Stomach (tissue), 9 donors: ENCODE measurements around the gene TMC4. TPM values are rescaled to one million over a fixed set of nuclear protein-coding genes. Genes with fewer than 3 reads are reported as not detected.

Source experiments
- DNase-seq, 2 donors: peaks; one replicate each; pipeline versions ENCODE4 v3.0.0 to v3.0.0-alpha.2; 2013 to 2019
- H3K27ac ChIP-seq, 5 donors: fragments of 200-600 bp in 4 of 5; sonication (generic) in 4 of 5; one replicate each; pipeline ENCODE4 v1.5.1; 2013 to 2019; ENCODE audit warnings: mild to moderate bottlenecking in 1 of 5, moderate library complexity in 1 of 5
- H3K27me3 ChIP-seq, 3 donors: fragments of 200-600 bp; sonication (generic); one replicate each; pipeline ENCODE4 v1.5.1; 2017 to 2019; ENCODE audit warnings: mixed run types in 1 of 3
- H3K36me3 ChIP-seq, 4 donors: fragments of 200-600 bp; sonication (generic); 1 replicate in 3 of 4; 2 replicates in 1 of 4; pipeline ENCODE4 v1.5.1; 2016 to 2019
- H3K4me1 ChIP-seq, 4 donors: fragments of 200-600 bp; sonication (generic); one replicate each; pipeline ENCODE4 v1.5.1; 2016 to 2019
- H3K4me3 ChIP-seq, 4 donors: fragments of 200-600 bp; sonication (generic) in 3 of 4; one replicate each; pipeline ENCODE4 v1.5.1; 2016 to 2019; ENCODE audit warnings: mild to moderate bottlenecking in 1 of 4
- H3K9me3 ChIP-seq, 4 donors: fragments of 200-600 bp; sonication (generic); one replicate each; pipeline ENCODE4 v1.5.1; 2016 to 2019
- EP300 ChIP-seq: sonication (generic); formaldehyde crosslinking; IDR thresholded peaks from one replicate; pipeline ENCODE4 v1.6.1; 2017; ENCODE audit warnings: antibody characterized with exemption
- POLR2A ChIP-seq, 4 donors: fragments of 450-650 bp; IDR thresholded peaks; one replicate each; pipeline ENCODE4 v1.6.1; 2016; ENCODE audit warnings: antibody characterized with exemption in 4 of 4, control low read depth in 2 of 4, mild to moderate bottlenecking in 1 of 4, moderate library complexity in 1 of 4
- POLR2AphosphoS5 ChIP-seq, 3 donors: sonication (generic); formaldehyde crosslinking; IDR thresholded peaks; one replicate each; pipeline ENCODE4 v1.6.1; 2016; ENCODE audit warnings: antibody characterized with exemption in 3 of 3
- WGBS, 5 donors: extraction: QIAGEN DNeasy Blood & Tissue Kit in 3 of 5; methylation state at CpG; one replicate each; pipeline versions ENCODE4 v1.1.5 to v1.1.7; 2013 to 2018; 5-methylcytosine and 5-hydroxymethylcytosine counted together
- intact Hi-C: fragments of 100-400 bp; cut with DNase I; formaldehyde crosslinking; loops from one replicate; pipeline ENCODE4 v1.15.1; 2023; ENCODE audit warnings: low total_unique reads
- polyA plus RNA-seq, 3 donors: library from polyadenylated mRNA; stranded (reverse); fragments of 200-250 nt; gene quantifications; one replicate each; pipeline ENCODE4 v1.2.3, GENCODE V29; 2013
- total RNA-seq, 5 donors: library from RNA; depleted of rRNA; stranded (reverse); fragments of >200 nt; gene quantifications; one replicate each; pipeline versions ENCODE4 v1.1.0 to v1.2.3, GENCODE V29; 2014 to 2016
- TF ChIP-seq, protein P1 (sequence below), 7 experiments: fragments of 450-650 bp in 4 of 7; fragments of 200-600 bp in 3 of 7; sonication (generic) in 3 of 7; IDR thresholded peaks; one replicate each; pipeline ENCODE4 v1.5.1; 2016 to 2019; ENCODE audit warnings: antibody characterized with exemption in 7 of 7, control low read depth in 2 of 7, mild to moderate bottlenecking in 1 of 7
- donor health status: healthy with polysubstance abuse.
- donor health status: Bipolar disorder and iron deficiency.
- donor health status: healthy.

The TMC4 gene
- total and polyA plus RNA-seq, 8 donors = 28.0 to 99.5 (median 43.2) TPM

DNA sequence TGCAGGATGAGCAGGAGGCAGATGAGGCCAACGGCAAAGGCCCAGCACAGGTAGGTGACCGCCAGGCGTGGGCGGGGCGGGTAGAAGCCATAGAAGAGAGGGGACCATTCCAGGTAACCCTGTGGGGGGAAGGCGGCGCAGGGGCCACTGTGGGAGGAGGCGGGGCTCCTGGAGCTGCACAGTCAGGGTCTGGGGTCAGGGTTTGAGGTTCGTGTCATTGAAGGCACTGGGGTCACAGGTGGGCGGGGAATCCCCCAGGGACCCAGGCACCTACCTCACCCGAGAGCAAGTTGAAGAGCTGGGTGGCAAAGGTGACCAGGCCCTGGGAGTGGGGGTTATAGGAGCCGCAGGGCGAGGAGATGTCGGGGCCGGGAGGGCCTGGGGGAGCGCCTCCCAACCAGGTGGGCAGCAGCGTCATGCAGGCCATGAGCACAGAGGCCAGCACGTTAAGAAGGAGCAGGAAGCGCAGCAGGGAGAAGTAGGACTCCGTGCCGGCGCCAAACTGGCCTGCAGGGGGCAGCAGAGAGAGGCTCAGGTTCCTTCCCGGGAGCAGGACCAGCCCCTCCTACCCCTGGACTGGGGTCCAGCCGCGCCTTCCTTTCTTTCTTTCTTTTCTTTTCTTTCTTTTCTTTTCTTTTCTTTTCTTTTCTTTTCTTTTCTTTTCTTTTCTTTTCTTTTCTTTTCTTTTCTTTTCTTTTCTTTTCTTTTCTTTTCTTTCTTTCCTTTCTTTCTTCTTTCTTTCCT lies 4.6 kb downstream of the TMC4 start:
- TF ChIP-seq, protein P1, sequence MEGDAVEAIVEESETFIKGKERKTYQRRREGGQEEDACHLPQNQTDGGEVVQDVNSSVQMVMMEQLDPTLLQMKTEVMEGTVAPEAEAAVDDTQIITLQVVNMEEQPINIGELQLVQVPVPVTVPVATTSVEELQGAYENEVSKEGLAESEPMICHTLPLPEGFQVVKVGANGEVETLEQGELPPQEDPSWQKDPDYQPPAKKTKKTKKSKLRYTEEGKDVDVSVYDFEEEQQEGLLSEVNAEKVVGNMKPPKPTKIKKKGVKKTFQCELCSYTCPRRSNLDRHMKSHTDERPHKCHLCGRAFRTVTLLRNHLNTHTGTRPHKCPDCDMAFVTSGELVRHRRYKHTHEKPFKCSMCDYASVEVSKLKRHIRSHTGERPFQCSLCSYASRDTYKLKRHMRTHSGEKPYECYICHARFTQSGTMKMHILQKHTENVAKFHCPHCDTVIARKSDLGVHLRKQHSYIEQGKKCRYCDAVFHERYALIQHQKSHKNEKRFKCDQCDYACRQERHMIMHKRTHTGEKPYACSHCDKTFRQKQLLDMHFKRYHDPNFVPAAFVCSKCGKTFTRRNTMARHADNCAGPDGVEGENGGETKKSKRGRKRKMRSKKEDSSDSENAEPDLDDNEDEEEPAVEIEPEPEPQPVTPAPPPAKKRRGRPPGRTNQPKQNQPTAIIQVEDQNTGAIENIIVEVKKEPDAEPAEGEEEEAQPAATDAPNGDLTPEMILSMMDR (IDR thresholded peaks at IDR 0.05) = peak in 5 of 7 experiments; percentile 65 to 96 (median 84)
- TF ChIP-seq POLR2A (IDR thresholded peaks at IDR 0.05) (no peak), EP300 (no peak), POLR2AphosphoS5 (IDR thresholded peaks at IDR 0.05) (peak in 1 of 3 donors; percentile 19)
- Histone ChIP-seq H3K4me1 (peaks cover 15 to 42% (median 29%) of the 10 kb centered on the region in 4 donors), H3K27ac (no peak overlapping the region), H3K27me3 (peaks cover 0 to 45% (median 4%) of the 10 kb centered on the region in 3 donors), H3K4me3 (no peak overlapping the region), H3K36me3 (no peaks in the 10 kb centered on the region), H3K9me3 (no peaks in the 10 kb centered on the region)
- 19 to 38% (median 29%) methylated on average over 19 to 25 of the region's 25 CpGs for WGBS, 5 donors
- peak; percentile 94 to 96 for DNase-seq
- intact Hi-C loops = no loop called here

GRCh38 chr19:54165222-54165621 lies 7.7 kb downstream of the TMC4 start:
- Histone ChIP-seq H3K27me3 (peaks cover 0 to 35% (median 0%) of the 10 kb centered on the region in 3 donors), H3K27ac (no peak overlapping the region), H3K4me1 (peaks cover 36 to 58% (median 47%) of the 10 kb centered on the region in 4 donors), H3K9me3 (no peaks in the 10 kb centered on the region), H3K4me3 (no peak overlapping the region), H3K36me3 (no peaks in the 10 kb centered on the region)
- intact Hi-C loops = no loop called here
- no peak for TF ChIP-seq EP300
- TF ChIP-seq POLR2A (IDR thresholded peaks at IDR 0.05) = no peak
- no peak for TF ChIP-seq POLR2AphosphoS5 (IDR thresholded peaks at IDR 0.05)
- TF ChIP-seq, protein P1 (IDR thresholded peaks at IDR 0.05) = no peak
- DNase-seq = no peak
- 84 to 93% (median 91%) methylated on average over 25 of the region's 25 CpGs for WGBS, 5 donors

GRCh38 chr19:54164369-54165068 lies 8.4 kb downstream of the TMC4 start:
- Histone ChIP-seq H3K36me3 (no peaks in the 10 kb centered on the region), H3K4me3 (peak overlapping the region in 3 of 4 donors; percentile 1 to 17 (median 11)), H3K9me3 (no peaks in the 10 kb centered on the region), H3K27ac (no peak overlapping the region), H3K27me3 (peaks cover 0 to 35% (median 0%) of the 10 kb centered on the region in 3 donors), H3K4me1 (peaks cover 37 to 60% (median 50%) of the 10 kb centered on the region in 4 donors)
- DNase-seq = peak; percentile 86 to 88
- 7 to 13% (median 10%) methylated on average over 24 to 37 of the region's 37 CpGs for WGBS, 5 donors
- TF ChIP-seq POLR2A (IDR thresholded peaks at IDR 0.05) (no peak), POLR2AphosphoS5 (IDR thresholded peaks at IDR 0.05) (peak in 1 of 3 donors; percentile 33)
- intact Hi-C loops = no loop called here

GRCh38 chr19:54162884-54163283 lies 10.1 kb downstream of the TMC4 start:
- TF ChIP-seq POLR2AphosphoS5 (IDR thresholded peaks at IDR 0.05) (no peak), EP300 (no peak), POLR2A (IDR thresholded peaks at IDR 0.05) (no peak)
- TF ChIP-seq, protein P1 (IDR thresholded peaks at IDR 0.05) = no peak
- Histone ChIP-seq H3K9me3 (no peaks in the 10 kb centered on the region), H3K4me1 (peaks cover 47 to 65% (median 59%) of the 10 kb centered on the region in 4 donors), H3K4me3 (peak overlapping the region in 3 of 4 donors; percentile 36 to 50 (median 48)), H3K36me3 (peaks cover 2 to 4% (median 4%) of the 10 kb centered on the region in 4 donors), H3K27ac (peak overlapping the region in 4 of 5 donors; percentile 50 to 97 (median 70)), H3K27me3 (peaks cover 0 to 30% (median 0%) of the 10 kb centered on the region in 3 donors)
- intact Hi-C loops = no loop called here
- WGBS, 5 donors = 62 to 80% (median 68%) methylated on average over 14 of the region's 14 CpGs
- DNase-seq = no peak
